CD14-positive monocyte (primary cell): ENCODE measurements around the gene LAX1. TPM values are rescaled to one million over a fixed set of nuclear protein-coding genes. Genes with fewer than 3 reads are reported as not detected.

Source experiments
- DNase-seq, 3 donors: peaks; one replicate each; pipeline ENCODE4 v3.0.0-alpha.2; 2011 to 2022
- H2AFZ ChIP-seq: 2 replicates; pipeline ENCODE4 v1.6.0; 2012; ENCODE audit warnings: mild to moderate bottlenecking, low read depth, low read length, inconsistent platforms; ENCODE audit not compliant: insufficient read depth, poor library complexity, severe bottlenecking
- H3K27ac ChIP-seq, 2 donors: 1 replicate in 1 of 2; 2 replicates in 1 of 2; pipeline ENCODE4 v1.5.1; 2012 to 2013; ENCODE audit warnings: low read length in 2 of 2, control low read depth in 1 of 2, inconsistent platforms in 1 of 2, low read depth in 1 of 2, mild to moderate bottlenecking in 1 of 2
- H3K27me3 ChIP-seq, 2 donors: one replicate each; pipeline versions ENCODE4 v1.6.0 to v1.6.1; 2011 to 2013; ENCODE audit warnings: low read length in 2 of 2; ENCODE audit not compliant: control insufficient read depth in 2 of 2, insufficient read depth in 2 of 2
- H3K36me3 ChIP-seq, 2 donors: replicated peaks in 1 of 2; 1 replicate in 1 of 2; 2 replicates in 1 of 2; pipeline versions ENCODE4 v1.5.1 to v1.6.1; 2012 to 2013; ENCODE audit warnings: low read length in 2 of 2, control low read depth in 1 of 2, inconsistent platforms in 1 of 2, mild to moderate bottlenecking in 1 of 2; ENCODE audit not compliant: insufficient read depth in 2 of 2, control insufficient read depth in 1 of 2
- H3K4me1 ChIP-seq, 2 donors: 1 replicate in 1 of 2; 2 replicates in 1 of 2; pipeline versions ENCODE4 v1.5.1 to v1.6.1; 2012 to 2013; ENCODE audit warnings: low read length in 2 of 2, control low read depth in 1 of 2, inconsistent platforms in 1 of 2, mild to moderate bottlenecking in 1 of 2, moderate library complexity in 1 of 2; ENCODE audit not compliant: insufficient read depth in 2 of 2, control insufficient read depth in 1 of 2
- H3K4me2 ChIP-seq: replicated peaks from 2 replicates; pipeline ENCODE3; 2012; ENCODE audit warnings: low read length, moderate library complexity, mild to moderate bottlenecking; ENCODE audit not compliant: poor library complexity, severe bottlenecking; ENCODE audit errors: extremely low read depth
- H3K4me3 ChIP-seq, 3 experiments: fragments of 200-600 bp in 1 of 3; sonication (generic) in 1 of 3; replicated peaks in 1 of 3; 1 replicate in 2 of 3; 2 replicates in 1 of 3; pipeline ENCODE4 v1.5.1; 2011 to 2013; ENCODE audit warnings: low read length in 3 of 3, mild to moderate bottlenecking in 3 of 3, control low read depth in 2 of 3, low read depth in 2 of 3, inconsistent platforms in 1 of 3, moderate library complexity in 1 of 3
- H3K79me2 ChIP-seq: 2 replicates; pipeline ENCODE4 v1.6.0; 2012; ENCODE audit warnings: mild to moderate bottlenecking, control low read depth, inconsistent platforms, low read length, moderate library complexity; ENCODE audit not compliant: insufficient read depth
- H3K9ac ChIP-seq: 2 replicates; pipeline ENCODE4 v1.6.0; 2017; ENCODE audit warnings: low read length, mild to moderate bottlenecking; ENCODE audit not compliant: insufficient read depth, poor library complexity, severe bottlenecking
- H3K9me3 ChIP-seq, 2 donors: replicated peaks in 1 of 2; 1 replicate in 1 of 2; 2 replicates in 1 of 2; pipeline versions ENCODE4 v1.5.1 to v1.6.1; 2012 to 2013; ENCODE audit warnings: low read length in 2 of 2, control low read depth in 1 of 2; ENCODE audit not compliant: control insufficient read depth in 1 of 2, insufficient read depth in 1 of 2
- H4K20me1 ChIP-seq: 2 replicates; pipeline ENCODE4 v1.6.0; 2012; ENCODE audit warnings: mild to moderate bottlenecking, low read length, control low read depth, moderate library complexity; ENCODE audit not compliant: insufficient read depth
- H3K27ac Mint-ChIP-seq, 7 donors: one replicate each; pipeline ENCODE4 v1.8.0; 2020; ENCODE audit warnings: mild to moderate bottlenecking in 7 of 7, mixed read lengths in 7 of 7, moderate library complexity in 6 of 7, inconsistent platforms in 2 of 7
- H3K27me3 Mint-ChIP-seq, 3 donors: one replicate each; pipeline ENCODE4 v1.8.0; 2021 to 2022; ENCODE audit warnings: low read depth in 3 of 3, mild to moderate bottlenecking in 3 of 3, mixed read lengths in 3 of 3, moderate library complexity in 3 of 3, inconsistent platforms in 1 of 3
- H3K36me3 Mint-ChIP-seq, 2 donors: one replicate each; pipeline ENCODE4 v1.8.0; 2020; ENCODE audit warnings: mixed read lengths in 2 of 2, inconsistent platforms in 1 of 2, mild to moderate bottlenecking in 1 of 2
- H3K4me1 Mint-ChIP-seq: one replicate; pipeline ENCODE4 v1.8.0; 2020; ENCODE audit warnings: mild to moderate bottlenecking, mixed read lengths
- H3K4me3 Mint-ChIP-seq, 2 donors: one replicate each; pipeline ENCODE4 v1.8.0; 2020; ENCODE audit warnings: mild to moderate bottlenecking in 2 of 2, mixed read lengths in 2 of 2, moderate library complexity in 1 of 2
- H3K9me3 Mint-ChIP-seq, 7 donors: one replicate each; pipeline ENCODE4 v1.8.0; 2020 to 2022; ENCODE audit warnings: mixed read lengths in 7 of 7, mild to moderate bottlenecking in 6 of 7, moderate library complexity in 6 of 7, inconsistent platforms in 2 of 7
- WGBS: methylation state at CpG from one replicate; pipeline ENCODE4 v1.1.5; 2013; ENCODE audit warnings: missing lambda C conversion rate; ENCODE audit not compliant: insufficient coverage; 5-methylcytosine and 5-hydroxymethylcytosine counted together
- intact Hi-C, 2 donors: fragments of 100-400 bp; cut with micrococcal nuclease; formaldehyde crosslinking; loops; one replicate each; pipeline versions ENCODE4 v1.15.0 to v1.15.1; 2023
- polyA plus RNA-seq, 3 donors: library from polyadenylated mRNA; depleted of rRNA in 1 of 3; unstranded in 2 of 3; stranded (reverse) in 1 of 3; fragments of 300-500 nt in 2 of 3; fragments of >200 nt in 1 of 3; fragmentation: Illumina TruSeq in 2 of 3; gene quantifications; 1 replicate in 2 of 3; 2 replicates in 1 of 3; pipeline ENCODE4 v1.2.3, GENCODE V29; 2012 to 2021
- small RNA-seq: library from RNA; depleted of rRNA; stranded (forward); fragments of <200 nt; gene quantifications from one replicate; pipeline ENCODE3, GENCODE V24; 2012; ENCODE audit warnings: low read depth; ENCODE audit not compliant: insufficient read length
- TF ChIP-seq, protein P1 (sequence below): fragments of 200-600 bp; IDR thresholded peaks from one replicate; pipeline ENCODE4 v1.8.0; 2022; ENCODE audit warnings: antibody characterized with exemption, mild to moderate bottlenecking

The LAX1 gene
- polyA plus RNA-seq, 3 donors, result 0.07 TPM; not detected in 2

- H3K4me1 Mint-ChIP-seq, result peaks cover 1% of the 10 kb centered on the region
- Histone ChIP-seq H3K9me3 (no peaks in the 10 kb centered on the region), H4K20me1 (peaks cover 83% of the 10 kb centered on the region), H2AFZ (no peak overlapping the region), H3K36me3 (peaks cover 73 to 98% of the 10 kb centered on the region in 2 donors), H3K4me3 (no peak overlapping the region), H3K79me2 (peaks cover 64% of the 10 kb centered on the region), H3K4me1 (no peaks in the 10 kb centered on the region), H3K4me2 (no peak overlapping the region), H3K9ac (no peak overlapping the region), H3K27ac (no peak overlapping the region), H3K27me3 (no peaks in the 10 kb centered on the region)
- 94% methylated on average over 3 of the region's 6 CpGs for WGBS
- H3K27ac Mint-ChIP-seq, result no peak overlapping the region
- no peaks in the 10 kb centered on the region for H3K27me3 Mint-ChIP-seq
- H3K4me3 Mint-ChIP-seq, result no peak overlapping the region
- intact Hi-C loops, result no loop called here
- H3K36me3 Mint-ChIP-seq, result peaks cover 71 to 80% of the 10 kb centered on the region in 2 donors
- no peak for DNase-seq
- TF ChIP-seq, protein P1, sequence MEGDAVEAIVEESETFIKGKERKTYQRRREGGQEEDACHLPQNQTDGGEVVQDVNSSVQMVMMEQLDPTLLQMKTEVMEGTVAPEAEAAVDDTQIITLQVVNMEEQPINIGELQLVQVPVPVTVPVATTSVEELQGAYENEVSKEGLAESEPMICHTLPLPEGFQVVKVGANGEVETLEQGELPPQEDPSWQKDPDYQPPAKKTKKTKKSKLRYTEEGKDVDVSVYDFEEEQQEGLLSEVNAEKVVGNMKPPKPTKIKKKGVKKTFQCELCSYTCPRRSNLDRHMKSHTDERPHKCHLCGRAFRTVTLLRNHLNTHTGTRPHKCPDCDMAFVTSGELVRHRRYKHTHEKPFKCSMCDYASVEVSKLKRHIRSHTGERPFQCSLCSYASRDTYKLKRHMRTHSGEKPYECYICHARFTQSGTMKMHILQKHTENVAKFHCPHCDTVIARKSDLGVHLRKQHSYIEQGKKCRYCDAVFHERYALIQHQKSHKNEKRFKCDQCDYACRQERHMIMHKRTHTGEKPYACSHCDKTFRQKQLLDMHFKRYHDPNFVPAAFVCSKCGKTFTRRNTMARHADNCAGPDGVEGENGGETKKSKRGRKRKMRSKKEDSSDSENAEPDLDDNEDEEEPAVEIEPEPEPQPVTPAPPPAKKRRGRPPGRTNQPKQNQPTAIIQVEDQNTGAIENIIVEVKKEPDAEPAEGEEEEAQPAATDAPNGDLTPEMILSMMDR, result no peak
- no peaks in the 10 kb centered on the region for H3K9me3 Mint-ChIP-seq
Measured at GRCh38 chr1:203818399-203818798, 53.4 kb downstream of the LAX1 start.

DNA sequence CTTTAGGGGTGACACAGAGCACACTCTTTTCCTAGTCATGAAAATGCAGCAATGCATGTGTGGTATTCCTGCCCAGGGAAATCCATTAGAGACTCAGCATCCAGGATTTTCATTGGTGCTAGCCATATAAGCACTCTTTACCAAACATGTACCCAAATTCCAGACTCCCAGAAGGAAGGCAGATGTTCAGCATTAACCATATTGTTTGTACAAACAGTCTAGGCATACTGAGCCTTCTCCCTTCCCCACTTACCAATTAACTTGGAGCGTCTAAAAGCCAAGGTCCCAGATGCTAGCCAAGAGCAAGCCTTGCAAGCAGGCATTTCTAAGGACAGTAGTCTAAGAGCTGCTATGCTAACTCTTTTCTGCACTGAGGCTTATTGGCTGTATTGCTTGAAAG lies 58.3 kb downstream of the LAX1 start:
- Mint-ChIP-seq H3K36me3 (peaks cover 72 to 90% of the 10 kb centered on the region in 2 donors), H3K9me3 (no peaks in the 10 kb centered on the region), H3K27ac (no peak overlapping the region), H3K4me3 (no peak overlapping the region), H3K4me1 (no peaks in the 10 kb centered on the region), H3K27me3 (no peaks in the 10 kb centered on the region)
- Histone ChIP-seq H3K4me1 (no peaks in the 10 kb centered on the region), H3K27me3 (no peaks in the 10 kb centered on the region), H3K27ac (no peak overlapping the region), H3K9me3 (no peaks in the 10 kb centered on the region), H4K20me1 (peaks cover 84% of the 10 kb centered on the region), H3K4me3 (no peak overlapping the region), H3K4me2 (no peak overlapping the region), H2AFZ (no peak overlapping the region), H3K79me2 (peaks cover 60% of the 10 kb centered on the region), H3K9ac (no peak overlapping the region), H3K36me3 (peaks cover 68 to 96% of the 10 kb centered on the region in 2 donors)
- DNase-seq, result no peak
- TF ChIP-seq, protein P1, result no peak
- intact Hi-C loops, result no loop called here
- WGBS, result no CpG with 5 or more reads among the region's 1 CpG

Small RNA genes within 50 kb of the gene (small RNA-seq; reads per million reads assigned to genes)
- 232 reads per million, percentile 97 among the genes with 10 or more reads in this experiment for gene SNORA77
- gene ZC3H11A, result 1.9 reads per million

Other genes starting within 250 kb of the LAX1 start
- gene ATP2B4, start 138.4 kb upstream of the LAX1 start, polyA plus RNA-seq, result 10 to 100 TPM in 2 of 3 donors, 1 to 10 TPM in 1; 7.8 to 23.1 (median 13.2) TPM
- 1 to 10 TPM in 1 of 3 donors, under 1 TPM in 2; 0.56 to 2.2 (median 1.00) TPM for gene ZBED6, start 30.4 kb downstream of the LAX1 start, polyA plus RNA-seq
- 10 to 100 TPM; 17.8 to 59.0 (median 23.2) TPM for gene ZC3H11A, start 30.4 kb downstream of the LAX1 start, polyA plus RNA-seq
- gene SNRPE, start 96.4 kb downstream of the LAX1 start, polyA plus RNA-seq, result 100 to 1,000 TPM in 2 of 3 donors, 10 to 100 TPM in 1; 86.4 to 198 (median 162) TPM